GM18508 (cell line): ENCODE results near the gene LGALS1.
"Not testable (repeated sequence)": the region's sequence is repeated elsewhere in the genome, so short reads cannot be mapped to it uniquely, and the experiment has no call there.

Experiments
- ATAC-seq: cut with Tn5 transposase; IDR thresholded peaks from one replicate; pipeline ENCODE4 v1.9.1; 2021; ENCODE audit warnings: moderate number of reproducible peaks; ENCODE audit not compliant: insufficient read depth, unreplicated experiment

LGALS1 gene

GRCh38 chr22:37711490-37711889 lies 36.1 kb downstream of the LGALS1 start:
- no peak for ATAC-seq

DNA sequence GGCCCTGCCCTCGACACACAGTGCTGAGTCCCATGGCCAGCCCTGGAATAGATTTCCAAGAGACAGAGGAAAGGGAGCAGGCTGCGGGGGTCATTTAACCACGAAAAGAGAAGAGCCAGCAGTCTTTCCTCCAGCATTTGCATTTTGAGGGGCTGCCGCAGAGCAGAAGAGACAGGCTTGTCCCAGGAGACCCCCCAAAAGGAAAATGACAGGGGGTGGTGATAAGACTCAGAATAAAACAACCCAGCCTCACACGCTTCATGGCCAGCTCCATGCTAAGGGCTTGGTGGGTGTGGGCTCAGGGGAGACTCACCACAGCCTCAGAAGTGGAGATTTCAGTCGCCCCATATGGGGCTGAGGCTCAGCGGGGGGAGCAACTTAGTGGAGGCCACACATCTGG lies 38.3 kb downstream of the LGALS1 start:
- ATAC-seq, result no peak

DNA sequence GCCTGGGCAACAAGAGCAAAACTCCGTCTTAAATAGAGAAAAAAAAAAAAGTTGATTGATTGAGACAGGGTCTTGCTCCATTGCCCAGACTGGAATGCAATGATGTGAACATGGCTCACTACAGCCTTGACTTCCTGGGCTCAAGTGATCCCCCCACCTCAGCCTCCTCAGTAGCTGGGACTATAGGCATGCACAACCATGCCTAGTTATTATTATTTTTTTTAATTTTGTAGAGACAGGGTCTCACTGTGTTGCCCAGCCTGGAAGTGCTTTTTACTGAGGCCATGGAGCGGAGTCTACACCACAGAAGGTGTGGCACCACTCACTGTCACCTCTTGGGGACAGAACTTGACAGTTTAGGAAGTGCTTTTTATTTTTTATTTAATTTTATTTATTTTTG lies 39.2 kb downstream of the LGALS1 start:
- ATAC-seq, result no peak

GRCh38 chr22:37715760-37716159 lies 40.3 kb downstream of the LGALS1 start:
- ATAC-seq, result no peak

DNA sequence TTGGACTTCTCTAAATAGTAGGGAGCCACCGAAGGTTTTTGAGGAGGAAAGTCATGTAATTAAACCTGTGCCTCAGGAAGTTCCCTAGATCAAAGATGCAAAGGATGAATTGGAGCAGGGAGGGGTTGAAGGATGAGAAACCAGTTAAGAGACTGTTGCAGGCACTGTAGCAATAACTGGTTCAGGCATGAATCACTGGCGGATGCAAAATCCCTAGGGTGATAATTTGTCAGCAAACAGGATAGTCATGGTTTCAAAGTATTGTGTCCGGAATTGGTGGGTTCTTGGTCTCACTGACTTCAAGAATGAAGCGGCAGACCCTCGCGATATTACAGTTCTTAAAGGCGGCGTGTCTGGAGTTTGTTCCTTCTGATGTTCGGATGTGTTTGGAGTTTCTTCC lies 41.3 kb downstream of the LGALS1 start:
- no peak for ATAC-seq

DNA sequence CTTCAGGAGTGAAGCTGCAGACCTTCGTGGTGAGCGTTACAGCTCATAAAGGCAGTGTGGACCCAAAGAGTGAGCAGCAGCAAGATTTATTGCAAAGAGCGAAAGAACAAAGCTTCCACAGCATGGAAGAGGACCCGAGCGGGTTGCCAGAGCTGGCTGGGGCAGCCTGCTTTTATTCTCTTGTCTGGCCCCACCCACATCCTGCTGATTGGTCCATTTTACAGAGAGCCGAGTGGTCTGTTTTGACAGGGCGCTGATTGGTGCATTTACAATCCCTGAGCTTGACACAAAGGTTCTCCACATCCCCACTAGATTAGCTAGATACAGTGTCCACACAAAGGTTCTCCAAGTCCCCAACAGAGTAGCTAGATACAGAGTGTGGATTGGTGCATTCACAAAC lies 41.8 kb downstream of the LGALS1 start:
- ATAC-seq, result not testable (repeated sequence)

DNA sequence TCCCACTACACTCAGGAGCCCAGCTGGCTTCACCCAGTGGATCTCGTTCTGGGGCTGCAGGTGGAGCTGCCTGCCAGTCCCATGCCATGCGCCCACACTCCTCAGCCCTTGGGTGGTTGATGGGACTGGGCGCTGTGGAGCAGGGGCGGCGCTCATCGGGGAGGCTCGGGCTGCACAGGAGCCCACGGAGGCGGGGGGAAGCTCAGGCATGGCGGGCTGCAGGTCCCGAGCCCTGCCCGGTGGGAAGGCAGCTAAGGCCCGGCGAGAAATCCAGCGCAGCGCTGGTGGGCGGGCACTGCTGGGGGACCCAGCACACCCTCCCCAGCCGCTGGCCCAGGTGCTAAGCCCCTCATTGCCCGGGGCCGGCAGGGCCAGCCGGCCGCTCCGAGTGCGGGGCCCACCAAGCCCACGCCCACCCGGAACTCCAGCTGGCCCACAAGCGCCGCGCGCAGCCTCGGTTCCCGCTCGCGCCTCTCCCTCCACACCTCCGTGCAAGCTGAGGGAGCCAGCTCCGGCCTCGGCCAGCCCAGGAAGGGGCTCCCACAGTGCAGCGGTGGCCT lies 42.4 kb downstream of the LGALS1 start:
- not testable (repeated sequence) for ATAC-seq

DNA sequence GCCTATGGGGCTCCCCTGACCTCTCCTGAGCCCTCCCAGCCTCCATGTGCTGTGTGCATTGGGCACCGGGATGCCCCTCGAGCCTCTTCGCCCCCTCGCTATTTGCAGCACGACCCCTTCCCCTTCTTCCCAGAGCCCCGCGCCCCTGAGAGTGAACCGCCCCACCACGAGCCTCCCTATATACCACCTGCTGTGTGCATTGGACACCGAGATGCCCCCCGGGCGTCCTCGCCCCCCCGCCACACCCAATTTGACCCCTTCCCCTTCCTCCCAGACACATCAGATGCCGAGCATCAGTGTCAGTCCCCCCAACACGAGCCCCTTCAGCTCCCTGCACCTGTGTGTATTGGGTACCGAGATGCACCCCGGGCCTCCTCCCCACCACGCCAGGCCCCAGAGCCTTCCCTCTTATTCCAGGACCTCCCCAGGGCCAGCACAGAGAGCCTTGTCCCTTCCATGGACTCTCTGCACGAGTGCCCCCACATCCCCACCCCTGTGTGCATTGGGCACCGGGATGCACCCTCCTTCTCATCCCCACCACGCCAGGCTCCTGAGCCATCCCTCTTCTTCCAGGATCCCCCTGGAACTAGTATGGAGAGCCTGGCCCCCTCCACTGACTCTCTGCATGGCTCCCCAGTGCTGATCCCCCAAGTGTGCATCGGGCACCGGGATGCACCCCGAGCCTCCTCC lies 50.3 kb downstream of the LGALS1 start:
- no peak for ATAC-seq

GRCh38 chr22:37726241-37726887 lies 50.9 kb downstream of the LGALS1 start:
- no peak for ATAC-seq

DNA sequence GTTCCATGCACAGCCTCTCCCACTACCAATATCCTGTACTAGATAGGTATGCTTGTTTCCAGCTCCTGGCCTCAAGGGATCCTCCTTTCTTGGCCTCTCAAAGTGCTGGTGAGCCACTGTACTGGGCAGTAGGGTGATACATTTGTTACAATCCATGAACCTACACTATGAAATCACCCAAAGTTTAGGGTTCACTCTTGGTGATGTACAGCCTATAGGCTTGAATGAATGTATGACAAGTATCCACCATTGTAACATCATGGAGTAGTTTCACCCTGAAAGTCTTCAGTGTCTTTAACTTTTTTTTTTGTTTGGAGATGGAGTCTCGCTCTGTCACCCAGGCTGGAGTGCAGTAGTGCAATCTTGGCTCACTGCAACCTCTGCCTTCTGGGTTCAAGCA lies 53.2 kb downstream of the LGALS1 start:
- no peak for ATAC-seq
